NCI-H2196 treated with DMSO at 0.1 percent for 48 hours (cell line): ENCODE results near the gene CNGB1.
"Not testable (repeated sequence)": the region's sequence is repeated elsewhere in the genome, so short reads cannot be mapped to it uniquely, and the experiment has no call there.

ENCODE experiments used
- DNase-seq: peaks from one replicate; lab custom pipeline; 2025; ENCODE audit not compliant: unreplicated experiment; lab: John Stamatoyannopoulos, UW

Gene CNGB1

DNA sequence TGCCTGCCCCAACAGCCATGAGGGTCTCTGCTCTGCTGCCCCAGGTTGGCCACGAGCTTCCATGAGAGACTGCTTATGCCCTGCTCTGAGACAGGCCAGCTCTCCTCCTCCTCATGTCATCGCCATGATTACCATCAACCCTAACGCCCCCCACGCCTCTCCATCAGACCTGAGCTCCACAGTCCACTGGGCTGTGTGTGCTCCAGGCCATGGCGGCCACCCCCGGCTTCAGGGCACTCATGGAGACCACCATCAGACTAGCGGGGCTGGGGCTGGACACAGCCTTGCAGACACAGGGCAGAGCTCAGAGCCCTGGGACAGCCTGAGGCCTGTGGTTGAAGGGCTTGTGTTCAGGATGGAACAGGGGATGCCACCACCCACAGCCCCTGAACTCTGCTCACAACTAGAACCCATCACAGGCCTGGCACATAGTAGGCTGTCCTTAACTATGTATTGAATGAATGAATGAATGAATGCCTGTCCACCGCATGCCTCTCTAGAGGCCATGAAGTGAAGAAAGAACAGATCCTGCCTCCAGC lies 14.6 kb downstream of the CNGB1 start:
- no peak for DNase-seq

DNA sequence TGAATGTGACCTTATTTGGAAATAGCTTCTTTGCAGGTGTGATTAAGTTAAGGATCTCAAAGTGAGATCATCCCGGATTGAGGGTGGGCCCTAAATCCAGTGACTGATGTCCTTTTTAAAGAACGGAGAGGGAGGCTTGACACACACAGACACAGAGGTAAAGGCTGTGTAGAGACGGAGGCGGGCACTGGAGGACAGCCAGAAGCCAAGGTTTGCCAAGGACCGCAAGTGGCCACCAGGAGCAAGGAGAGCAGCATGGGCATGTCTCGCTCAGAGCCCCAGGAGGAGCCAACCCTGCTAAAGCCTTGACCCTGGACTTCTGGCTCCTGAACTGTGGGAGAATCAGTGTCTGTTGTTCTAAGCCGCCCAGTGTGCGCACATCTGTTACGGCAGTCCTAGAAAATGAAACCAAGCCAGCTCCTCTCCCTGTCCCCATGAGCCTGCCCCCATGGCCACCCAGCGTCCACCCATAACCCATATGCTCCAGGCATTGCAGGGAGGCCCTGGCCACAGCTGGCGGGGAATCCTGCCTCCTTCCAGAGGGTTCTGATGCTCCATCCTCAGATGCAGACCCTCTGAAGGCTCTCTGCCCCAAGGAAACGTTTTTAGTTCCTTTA lies 15.2 kb downstream of the CNGB1 start:
- no peak for DNase-seq

DNA sequence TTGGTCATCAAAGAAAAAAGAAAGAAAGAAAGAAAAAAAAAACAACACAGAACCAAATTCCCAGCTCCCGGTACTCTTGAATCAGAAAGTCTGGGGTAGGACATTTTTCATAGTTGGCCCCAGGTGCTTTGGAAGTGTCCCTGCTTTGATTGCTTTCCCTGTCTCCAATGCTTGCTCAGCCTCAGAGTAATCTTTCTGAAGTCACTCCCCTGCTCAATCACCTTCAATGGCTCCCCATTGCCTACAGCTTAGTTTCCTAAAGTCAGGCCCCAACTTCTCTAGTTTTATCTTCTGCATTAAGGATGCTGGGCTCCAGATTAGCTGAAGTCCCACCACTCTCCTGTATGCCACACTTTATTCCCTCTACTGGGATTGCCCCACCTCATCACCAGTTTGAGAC lies 17.1 kb downstream of the CNGB1 start:
- no peak for DNase-seq

DNA sequence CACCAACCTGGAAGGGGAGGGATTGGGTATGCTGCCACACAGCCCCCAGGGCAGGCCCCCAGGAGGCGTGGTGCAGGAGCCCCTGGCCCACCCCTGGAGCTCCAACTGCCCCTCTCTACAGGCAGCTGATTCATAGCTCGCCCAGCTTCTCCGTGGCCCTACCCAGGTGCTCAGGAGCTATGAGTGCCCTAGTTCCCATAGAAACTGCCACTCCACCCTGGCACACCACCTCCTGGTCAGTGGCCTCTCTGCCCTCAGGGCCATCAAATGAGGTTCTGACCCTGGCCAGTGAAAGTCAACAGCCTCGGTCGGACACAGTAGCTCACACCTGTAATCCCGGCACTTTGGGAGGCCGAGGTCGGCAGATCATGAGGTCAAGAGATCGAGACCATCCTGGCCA lies 18.0 kb downstream of the CNGB1 start:
- no peak for DNase-seq

DNA sequence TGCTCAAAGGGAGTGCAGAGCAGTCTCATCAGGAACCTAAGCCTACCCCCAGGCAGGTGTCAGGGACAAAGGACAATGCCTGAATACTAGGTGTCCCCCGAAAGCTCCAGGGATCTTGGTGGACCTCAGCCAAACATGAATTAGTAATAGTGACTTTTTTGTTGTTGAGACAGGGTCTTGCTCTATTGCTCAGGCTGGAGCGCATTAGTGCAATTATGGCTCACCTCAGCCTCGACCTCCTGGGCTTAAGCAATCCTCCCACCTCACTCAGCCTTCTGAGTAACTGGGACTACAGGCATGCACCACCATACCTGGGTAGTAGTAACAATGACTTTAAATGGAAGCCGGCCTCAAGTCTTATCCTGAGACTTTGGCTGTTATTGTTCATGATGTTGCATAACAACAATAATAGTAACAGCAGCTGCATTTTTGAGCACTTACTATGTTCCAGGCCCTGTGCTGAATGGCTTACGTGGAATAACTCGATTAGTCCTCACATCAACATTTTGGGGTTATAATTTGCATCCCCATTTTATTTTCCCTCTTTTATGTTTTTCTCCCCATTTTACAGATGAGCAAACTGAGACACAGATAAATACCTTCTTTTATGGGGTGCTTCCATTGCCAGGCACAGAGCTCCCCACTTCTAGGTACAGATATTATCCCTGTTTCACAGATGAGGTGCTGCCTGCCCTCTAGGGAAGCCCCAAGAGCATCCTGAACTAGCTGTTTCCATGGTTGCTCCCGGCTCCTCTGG lies 19.5 kb downstream of the CNGB1 start:
- no peak for DNase-seq

DNA sequence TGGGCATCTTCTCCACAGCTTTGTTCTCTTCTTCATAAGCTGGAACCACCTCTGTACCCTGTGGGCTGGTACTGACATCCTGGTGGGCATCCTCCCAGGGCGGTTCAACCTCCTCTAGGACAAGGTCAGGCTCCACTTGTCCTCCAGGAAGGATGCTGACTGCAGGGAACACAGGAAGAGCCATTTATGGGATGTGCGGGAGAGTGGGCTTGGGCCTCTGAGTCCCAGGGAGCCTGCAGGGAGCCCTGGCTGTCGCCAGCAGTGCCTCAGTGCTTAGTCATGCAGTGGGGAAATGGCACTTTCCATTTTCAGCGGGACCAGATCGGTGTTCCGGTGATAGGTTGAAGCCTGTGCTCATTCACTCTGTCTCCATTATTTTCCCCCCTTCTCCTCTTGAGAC lies 20.5 kb downstream of the CNGB1 start:
- no peak for DNase-seq

DNA sequence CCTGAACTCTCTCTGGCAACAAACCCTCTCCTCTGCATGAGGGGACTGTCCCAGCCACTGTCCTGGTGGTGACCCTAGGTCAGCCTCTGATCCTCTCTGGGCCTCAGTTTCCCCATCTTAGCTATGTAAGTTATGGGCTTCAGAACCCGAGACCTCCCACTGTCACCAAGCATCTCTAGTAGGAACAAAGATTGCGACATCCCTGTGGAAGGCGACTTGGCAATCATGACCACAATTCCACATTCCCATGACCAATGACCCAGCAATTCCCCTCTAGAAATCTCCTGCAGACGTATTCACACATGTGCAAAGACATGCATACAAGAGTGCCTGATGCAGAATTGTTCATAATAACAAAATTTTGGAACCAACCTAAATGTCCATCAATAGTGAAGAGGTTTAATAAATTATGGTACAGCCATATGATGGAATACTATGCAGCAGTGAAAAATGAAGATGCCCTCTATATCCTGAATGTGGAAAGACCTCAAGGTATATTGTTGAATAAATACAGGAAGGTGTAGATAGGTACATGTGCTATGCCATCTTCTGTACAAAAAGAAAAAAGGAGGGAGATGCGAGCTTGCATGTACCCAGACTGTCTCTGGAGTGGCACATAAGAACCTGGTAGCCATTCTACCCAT lies 21.2 kb downstream of the CNGB1 start:
- DNase-seq: no peak

DNA sequence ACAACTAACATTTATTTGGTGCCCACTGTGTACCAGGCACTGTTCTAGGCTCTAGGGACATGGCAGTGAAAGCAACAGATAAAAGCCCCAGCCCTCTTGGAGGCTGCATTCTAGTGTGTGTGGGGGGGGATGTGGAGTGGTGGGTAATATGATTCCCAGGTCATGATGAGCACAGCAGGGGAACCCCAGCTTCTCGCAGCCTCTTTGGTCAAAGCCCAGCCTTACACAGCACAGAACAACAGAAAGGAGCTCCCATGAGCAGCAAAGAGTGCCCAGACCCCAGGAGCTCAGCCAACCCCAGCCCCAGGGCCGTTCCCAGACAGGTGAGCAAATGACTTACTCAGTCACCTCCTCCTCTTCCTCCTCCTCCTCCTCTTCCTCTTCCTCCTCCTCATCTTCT lies 21.9 kb downstream of the CNGB1 start:
- no peak for DNase-seq

DNA sequence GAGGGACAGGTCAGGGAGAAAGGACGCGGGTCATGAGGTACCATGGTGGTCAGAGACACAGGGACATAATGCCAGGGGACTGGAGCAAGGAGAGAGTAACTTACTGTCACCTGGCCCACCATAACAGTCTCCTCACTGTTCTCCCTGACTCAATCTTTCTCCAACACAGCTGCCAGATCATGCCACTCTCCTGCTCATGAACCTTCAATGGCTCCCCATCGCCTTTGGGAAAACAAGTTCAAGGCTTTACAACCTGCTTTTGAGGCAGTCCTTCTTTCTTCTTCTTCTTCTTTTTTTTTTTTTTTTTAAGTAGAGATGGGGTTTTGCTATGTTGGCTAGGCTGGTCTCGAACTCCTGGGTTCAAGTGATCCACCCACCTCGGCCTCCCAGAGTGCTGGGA lies 22.9 kb downstream of the CNGB1 start:
- no peak for DNase-seq

DNA sequence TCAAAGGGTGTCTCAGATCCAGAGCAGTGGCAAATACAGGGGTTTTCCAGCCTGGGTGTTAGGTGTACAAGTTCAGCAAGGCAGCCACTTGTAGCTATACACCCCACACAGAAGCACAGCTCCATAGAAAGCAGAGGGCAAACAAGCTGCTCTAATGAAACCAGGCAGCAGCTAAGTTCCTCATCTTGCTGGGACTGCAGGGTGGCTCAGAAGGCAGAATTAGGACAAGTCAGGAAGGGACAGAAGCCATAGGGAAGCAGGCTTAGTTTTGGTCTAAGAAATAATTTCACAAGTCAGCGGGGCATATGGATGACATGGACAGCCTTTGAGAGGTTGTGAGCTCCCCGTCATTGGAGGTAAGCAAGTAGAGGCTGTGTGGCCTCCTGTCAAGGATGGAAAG lies 23.7 kb downstream of the CNGB1 start:
- no peak for DNase-seq

DNA sequence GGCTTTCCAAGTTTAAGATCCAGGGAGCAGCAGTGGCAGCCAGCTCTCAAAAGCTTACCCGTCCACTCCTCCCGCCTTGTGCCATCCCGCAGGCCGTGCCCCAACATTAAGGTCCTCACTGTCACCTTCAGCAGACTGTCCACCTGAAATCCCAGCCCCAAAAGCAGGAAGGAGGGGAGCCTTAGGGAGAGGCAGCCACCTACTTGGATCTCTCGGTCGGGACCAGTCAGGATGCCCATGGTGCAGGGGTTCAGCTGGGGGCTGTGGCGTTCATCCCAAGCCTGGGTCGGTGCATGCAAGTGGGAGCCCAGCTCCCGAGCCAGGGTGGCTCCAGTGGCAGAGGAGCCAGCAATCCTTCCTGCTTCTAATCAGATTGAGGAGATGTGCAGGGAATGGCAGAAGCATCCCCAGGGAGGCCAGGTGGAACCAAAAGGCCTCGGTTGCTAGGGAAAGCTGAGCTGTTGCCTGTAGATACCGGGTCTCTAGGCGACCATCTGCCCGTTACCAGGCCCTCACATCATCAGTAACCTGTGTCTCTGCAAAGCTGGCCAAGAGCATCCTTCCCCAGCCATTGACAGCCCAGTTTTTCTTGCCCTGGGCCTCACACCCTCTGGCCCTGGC lies 24.6 kb downstream of the CNGB1 start:
- DNase-seq: no peak

DNA sequence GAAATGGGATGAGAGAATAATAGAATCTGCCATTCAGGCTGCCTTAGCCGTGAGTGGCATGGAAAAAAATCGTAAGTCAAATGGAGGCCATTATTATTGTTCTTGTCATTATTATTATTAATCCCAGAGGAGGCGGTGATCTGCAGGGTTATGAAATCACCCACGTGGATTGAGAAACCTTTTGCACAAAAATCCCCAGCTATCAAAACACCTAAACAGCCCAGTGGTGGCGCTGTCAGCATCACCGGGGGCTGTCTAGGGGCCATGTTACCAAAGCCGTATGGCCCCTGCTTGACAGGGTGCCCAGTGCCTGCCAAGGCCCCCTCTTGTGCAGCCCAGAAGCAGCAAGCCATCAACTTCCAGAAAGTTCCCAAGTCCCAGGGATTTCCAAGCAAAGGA lies 25.2 kb downstream of the CNGB1 start:
- DNase-seq: no peak

DNA sequence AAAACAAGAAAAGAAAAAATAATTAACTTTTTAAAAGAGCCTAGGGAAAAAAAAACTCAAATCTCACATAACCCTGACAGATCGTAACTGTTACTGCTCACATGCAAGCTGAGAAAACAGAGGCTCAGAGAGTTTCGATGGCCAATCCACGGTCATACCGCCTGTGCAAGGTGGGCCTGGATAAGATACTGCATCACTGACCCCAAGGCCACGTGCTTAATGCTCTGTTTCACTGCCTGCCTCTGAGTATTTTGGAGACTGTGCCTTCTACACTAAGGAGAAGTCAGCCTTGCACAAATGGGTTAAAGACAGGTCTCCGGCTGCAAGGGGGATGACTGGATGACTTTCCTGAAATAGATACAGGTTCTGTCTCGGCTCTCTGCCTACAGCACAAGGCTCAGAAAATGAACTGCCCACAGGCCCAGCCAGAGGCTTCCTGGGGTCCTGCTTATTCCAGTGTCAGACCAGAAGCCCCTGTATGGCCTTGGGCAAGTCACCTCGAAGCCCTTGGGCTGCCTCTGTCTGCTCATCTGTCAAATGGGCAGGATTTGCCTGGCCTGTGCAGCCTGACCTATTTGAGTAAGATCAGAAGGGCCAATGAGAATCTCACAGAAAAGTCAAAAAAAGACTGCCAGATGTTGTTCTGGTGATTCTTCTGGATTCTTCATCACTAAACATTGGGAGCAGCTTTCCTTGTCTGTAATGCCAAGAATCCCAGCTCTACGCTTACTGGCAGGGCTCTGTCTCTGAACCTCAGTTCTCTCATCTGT lies 25.8 kb downstream of the CNGB1 start:
- DNase-seq: no peak

DNA sequence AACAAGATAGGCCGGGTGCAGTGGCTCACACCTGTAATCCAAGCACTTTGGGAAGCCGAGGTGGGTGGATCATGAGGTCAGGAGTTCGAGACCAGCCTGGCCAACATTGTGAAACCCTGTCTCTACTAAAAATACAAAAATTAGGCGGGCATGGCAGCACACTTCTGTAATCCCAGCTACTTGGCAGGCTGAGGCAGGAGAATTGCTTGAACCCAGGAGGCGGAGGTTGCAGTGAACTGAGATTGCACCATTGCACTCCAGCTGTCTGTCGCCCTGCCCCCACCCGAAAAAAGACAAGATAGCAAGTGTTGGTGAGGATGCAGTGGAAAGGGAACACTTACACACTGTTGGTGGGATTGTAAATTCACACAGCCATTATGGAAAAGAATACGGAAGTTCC lies 27.5 kb downstream of the CNGB1 start:
- DNase-seq: not testable (repeated sequence)

DNA sequence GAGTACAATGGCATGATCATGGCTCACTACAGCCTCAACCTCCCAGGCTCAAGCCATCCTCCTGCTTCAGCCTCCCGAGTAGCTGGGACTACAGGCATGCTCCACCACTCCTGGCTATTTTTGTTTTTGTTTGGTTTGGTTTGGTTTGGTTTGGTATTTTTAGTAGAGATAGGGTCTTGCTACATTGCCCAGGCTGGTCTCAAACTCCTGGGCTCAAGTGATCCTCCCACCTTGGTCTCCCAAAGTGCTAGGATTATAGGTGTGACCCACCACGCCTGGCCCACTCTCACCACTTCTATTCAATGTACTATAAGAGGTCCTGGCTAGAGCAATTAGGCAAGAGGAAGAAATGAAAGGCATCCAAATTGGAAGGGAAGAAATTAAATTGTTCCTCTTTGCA lies 29.0 kb downstream of the CNGB1 start:
- not testable (repeated sequence) for DNase-seq

DNA sequence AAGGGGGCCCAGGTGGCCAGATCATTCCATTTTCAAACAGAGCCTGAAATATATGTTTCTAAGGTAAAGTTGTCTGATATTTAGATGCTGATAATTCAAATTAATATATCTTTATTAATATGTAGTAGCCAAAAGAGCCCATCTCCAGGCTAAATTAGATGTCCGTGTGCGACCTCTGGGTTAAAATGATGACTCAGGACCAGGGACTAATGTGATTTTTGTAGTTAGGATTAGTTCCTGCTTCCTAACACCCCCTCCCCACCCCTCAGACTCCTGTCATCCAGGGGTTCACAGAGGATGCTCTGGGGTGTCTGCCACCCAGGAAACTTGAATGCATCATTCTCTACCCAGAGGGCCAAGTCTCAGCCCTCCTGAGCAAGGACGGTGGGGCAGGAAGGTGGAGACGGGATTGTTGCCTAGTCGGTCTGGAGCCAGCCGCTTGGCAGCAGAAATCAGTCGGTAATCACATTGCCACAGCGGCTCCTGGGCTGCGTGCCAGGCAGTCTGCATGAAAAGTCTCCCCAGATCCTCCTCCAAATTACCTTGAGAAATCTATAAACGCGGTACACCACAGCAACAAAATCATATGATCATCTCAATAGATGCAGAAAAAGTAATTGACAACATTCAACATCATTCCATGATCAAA lies 29.8 kb downstream of the CNGB1 start:
- DNase-seq: peak; percentile 28

DNA sequence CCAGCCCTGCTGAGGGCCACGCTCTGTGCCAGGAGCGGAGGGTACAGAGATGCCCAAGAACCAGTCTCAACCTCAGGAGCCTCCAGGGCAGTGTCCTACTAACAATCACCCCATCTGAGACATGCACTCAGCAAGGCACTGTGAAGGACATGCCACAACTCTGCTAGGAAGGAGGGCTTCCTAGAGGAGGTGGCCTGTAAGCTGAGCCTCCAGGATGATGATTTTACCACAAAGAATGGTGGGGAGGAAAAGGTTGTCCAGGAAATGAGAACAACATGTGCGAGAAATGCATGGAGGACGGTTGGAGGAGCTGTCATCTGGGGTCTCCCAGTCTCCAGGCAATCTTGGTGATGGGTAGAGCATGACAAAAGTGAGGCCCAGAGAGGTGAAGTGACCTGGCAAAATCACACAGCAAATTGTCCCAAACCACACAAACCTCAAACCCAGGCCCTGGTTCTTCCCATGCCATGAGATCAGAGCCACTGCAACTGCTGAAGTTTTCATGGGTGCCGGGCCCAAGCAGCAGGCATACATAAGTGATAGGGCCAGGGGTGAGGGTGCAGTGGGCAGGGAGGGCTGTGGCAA lies 30.5 kb downstream of the CNGB1 start:
- DNase-seq: no peak

DNA sequence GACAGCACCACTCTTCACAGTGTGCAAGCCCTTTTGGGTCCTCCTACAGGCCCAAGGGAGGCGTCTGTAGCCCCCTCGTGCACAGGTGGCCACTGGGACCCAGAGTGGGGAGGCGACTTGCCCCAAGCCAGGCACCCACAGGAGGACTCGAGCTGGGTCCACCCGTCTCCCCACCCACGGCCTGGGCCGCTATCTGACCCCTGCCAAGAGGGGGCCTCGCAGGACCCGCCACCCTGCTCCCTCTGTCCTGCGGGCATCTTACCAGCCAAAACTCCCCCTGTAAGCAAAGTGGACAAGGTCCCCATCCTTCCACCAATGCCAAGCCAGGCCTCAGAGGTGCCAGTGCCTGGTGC lies 31.1 kb downstream of the CNGB1 start:
- no peak for DNase-seq

DNA sequence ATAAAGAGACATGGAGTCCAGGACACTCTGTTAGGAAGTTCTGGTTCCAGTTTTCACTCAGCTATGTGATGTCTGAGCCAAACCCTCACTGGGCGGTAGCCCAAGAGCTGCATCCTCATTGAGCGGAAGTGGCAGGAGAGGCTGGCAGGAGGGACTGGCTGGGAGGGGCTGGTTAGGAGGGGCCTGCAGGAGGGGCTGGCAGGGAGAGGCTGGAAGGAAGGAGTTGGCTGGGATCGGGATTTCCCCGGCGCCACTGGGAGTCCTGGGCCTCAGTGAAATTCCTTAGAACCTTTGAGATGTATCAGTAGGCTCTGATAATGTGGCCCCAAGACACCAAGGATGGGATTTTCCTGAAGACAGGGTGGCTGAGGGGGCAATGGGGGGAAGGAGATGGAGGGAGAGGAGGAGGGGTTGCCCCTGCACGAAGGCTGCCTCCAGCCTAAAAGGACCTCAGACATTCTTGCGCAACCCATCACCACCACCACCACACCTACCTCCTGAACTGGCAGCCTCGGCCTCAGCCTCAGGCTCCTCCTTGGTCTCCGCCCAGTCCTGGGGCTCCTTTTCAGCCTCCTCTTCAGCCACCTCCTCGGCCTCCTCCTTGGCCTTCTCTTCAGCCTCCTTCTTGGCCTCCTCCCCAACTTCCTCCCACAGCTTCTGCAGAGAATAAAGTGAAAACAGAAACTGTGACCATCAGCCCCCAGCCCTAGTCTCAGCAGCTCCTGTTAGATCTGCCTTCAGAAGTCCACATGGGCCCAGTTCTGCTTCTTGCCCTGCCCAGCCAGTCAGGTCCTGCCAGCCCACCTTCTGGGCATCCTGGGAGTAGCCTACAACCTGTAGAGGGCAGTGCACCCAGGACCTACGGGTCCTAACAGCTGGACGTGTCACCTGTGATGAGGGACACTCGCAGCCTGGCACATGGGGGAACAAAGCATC lies 31.7 kb downstream of the CNGB1 start:
- DNase-seq: no peak
